Osteoblast (primary cell): ENCODE results near the gene FXYD4. TPM values are rescaled to one million over a fixed set of nuclear protein-coding genes. Genes with fewer than 3 reads are reported as not detected.

Experiments used
- DNase-seq: peaks from one replicate; pipeline ENCODE4 v3.0.0; 2011; ENCODE audit warnings: low spot score, mixed read lengths; ENCODE audit not compliant: insufficient read length; ENCODE audit errors: missing footprints
- H2AFZ ChIP-seq: 2 replicates; pipeline ENCODE4 v1.6.0; 2011; ENCODE audit warnings: mild to moderate bottlenecking, low read length
- H3K27ac ChIP-seq: 2 replicates; pipeline ENCODE4 v1.5.1; 2011; ENCODE audit warnings: mild to moderate bottlenecking, low read depth, low read length, moderate library complexity
- H3K27me3 ChIP-seq: 2 replicates; pipeline ENCODE4 v1.6.0; 2012; ENCODE audit warnings: mild to moderate bottlenecking, control low read depth, inconsistent platforms, low read length, moderate library complexity; ENCODE audit not compliant: insufficient read depth
- H3K36me3 ChIP-seq: 2 replicates; pipeline ENCODE4 v1.5.1; 2011; ENCODE audit warnings: mild to moderate bottlenecking, low read length, control low read depth, moderate library complexity; ENCODE audit not compliant: insufficient read depth
- H3K4me1 ChIP-seq: 2 replicates; pipeline ENCODE4 v1.5.1; 2011; ENCODE audit warnings: mild to moderate bottlenecking, low read length, control low read depth, moderate library complexity; ENCODE audit not compliant: insufficient read depth
- H3K4me2 ChIP-seq: 2 replicates; pipeline ENCODE4 v1.6.0; 2011; ENCODE audit warnings: mild to moderate bottlenecking, low read length; ENCODE audit not compliant: insufficient read depth
- H3K4me3 ChIP-seq: fragments of 200-600 bp; sonication (generic); 3 replicates; pipeline ENCODE4 v1.5.1; 2012; ENCODE audit warnings: mild to moderate bottlenecking, low read length, inconsistent platforms; ENCODE audit not compliant: insufficient read depth
- H3K79me2 ChIP-seq: 2 replicates; pipeline ENCODE4 v1.6.0; 2012; ENCODE audit warnings: mild to moderate bottlenecking, low read length, control low read depth, inconsistent platforms; ENCODE audit not compliant: insufficient read depth
- H3K9me3 ChIP-seq: 2 replicates; pipeline ENCODE4 v1.5.1; 2011; ENCODE audit warnings: low read depth, low read length, control low read depth
- H4K20me1 ChIP-seq: 2 replicates; pipeline ENCODE4 v1.6.0; 2012; ENCODE audit warnings: mild to moderate bottlenecking, low read length, control low read depth; ENCODE audit not compliant: insufficient read depth
- CTCF ChIP-seq: IDR thresholded peaks from 2 replicates; pipeline ENCODE4 v1.5.1; 2011; ENCODE audit warnings: mild to moderate bottlenecking, low read depth, low read length, moderate library complexity; ENCODE audit errors: extremely low read depth
- total RNA-seq: library from RNA; depleted of rRNA; stranded (reverse); fragments of >200 nt; gene quantifications from 2 replicates; pipeline ENCODE4 v1.2.3, GENCODE V29; 2012

FXYD4 gene
- total RNA-seq, 1 donor, result not detected

- Histone ChIP-seq H3K4me2 (no peak overlapping the region), H3K4me1 (peaks cover 8% of the 10 kb centered on the region), H3K36me3 (no peaks in the 10 kb centered on the region), H3K27ac (no peak overlapping the region), H4K20me1 (no peaks in the 10 kb centered on the region), H3K27me3 (peaks cover 10% of the 10 kb centered on the region), H3K4me3 (no peak overlapping the region), H3K79me2 (no peaks in the 10 kb centered on the region), H3K9me3 (no peaks in the 10 kb centered on the region), H2AFZ (no peak overlapping the region)
- no peak for TF ChIP-seq CTCF
- DNase-seq, result no peak
Measured at GRCh38 chr10:43354879-43355380, 16.5 kb upstream of the FXYD4 start.

GRCh38 chr10:43355749-43356371, 15.6 kb upstream of the FXYD4 start:
- Histone ChIP-seq H3K9me3 (no peaks in the 10 kb centered on the region), H4K20me1 (no peaks in the 10 kb centered on the region), H3K79me2 (no peaks in the 10 kb centered on the region), H3K4me3 (no peak overlapping the region), H3K27ac (no peak overlapping the region), H2AFZ (peak overlapping the region; percentile 59), H3K27me3 (peaks cover 2% of the 10 kb centered on the region), H3K4me1 (peaks cover 8% of the 10 kb centered on the region), H3K4me2 (no peak overlapping the region), H3K36me3 (no peaks in the 10 kb centered on the region)
- no peak for DNase-seq
- TF ChIP-seq CTCF, result no peak

GRCh38 chr10:43360086-43360485, 11.3 kb upstream of the FXYD4 start:
- Histone ChIP-seq H3K4me3 (no peak overlapping the region), H3K4me1 (peaks cover 8% of the 10 kb centered on the region), H3K36me3 (no peaks in the 10 kb centered on the region), H3K79me2 (no peaks in the 10 kb centered on the region), H3K9me3 (no peaks in the 10 kb centered on the region), H2AFZ (peak overlapping the region; percentile 56), H3K27ac (no peak overlapping the region), H3K4me2 (no peak overlapping the region), H4K20me1 (no peaks in the 10 kb centered on the region), H3K27me3 (no peaks in the 10 kb centered on the region)
- no peak for TF ChIP-seq CTCF
- DNase-seq, result no peak

GRCh38 chr10:43361547-43362190, 9.8 kb upstream of the FXYD4 start:
- H3K36me3 ChIP-seq, result no peaks in the 10 kb centered on the region
- peak overlapping the region; percentile 73 for H3K4me3 ChIP-seq
- H3K4me1 ChIP-seq, result no peaks in the 10 kb centered on the region
- no peak overlapping the region for H3K27ac ChIP-seq
- H3K4me2 ChIP-seq, result peak overlapping the region; percentile 91
- H3K9me3 ChIP-seq, result no peaks in the 10 kb centered on the region
- no peaks in the 10 kb centered on the region for H3K27me3 ChIP-seq
- no peaks in the 10 kb centered on the region for H4K20me1 ChIP-seq
- no peak for DNase-seq
- H3K79me2 ChIP-seq, result no peaks in the 10 kb centered on the region
- TF ChIP-seq CTCF, result no peak
- peak overlapping the region; percentile 96 for H2AFZ ChIP-seq
